NCI-H187 treated with DMSO at 0.1 percent for 48 hours (cell line): Measurements from ENCODE around the gene PM20D1.

Source experiments
- DNase-seq: peaks from one replicate; lab custom pipeline; 2025; lab: John Stamatoyannopoulos, UW

PM20D1 gene

DNA sequence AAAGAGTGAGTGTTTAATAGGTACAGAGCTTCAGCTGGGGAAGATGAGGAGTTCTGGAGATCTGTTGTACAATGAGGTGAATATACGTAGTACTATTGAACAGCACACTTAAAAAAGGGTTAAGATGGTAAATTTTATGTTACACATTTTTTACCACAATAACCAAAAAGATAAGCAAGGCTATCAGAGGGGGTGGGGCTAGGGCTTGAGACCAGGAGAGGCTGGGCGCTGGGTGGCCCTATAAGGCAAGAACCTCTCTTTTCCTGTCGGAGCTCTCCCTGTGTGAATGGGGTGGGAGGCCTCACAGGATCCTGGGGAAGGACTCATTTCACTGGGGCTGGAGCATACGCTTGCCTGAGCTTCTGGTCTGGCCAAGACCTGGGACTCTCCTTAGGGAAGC, 45.9 kb downstream of the PM20D1 start:
- no peak for DNase-seq

- DNase-seq = no peak
Measured at GRCh38 chr1:205802060-205802459, 47.9 kb downstream of the PM20D1 start.

- DNase-seq = no peak
Measured at GRCh38 chr1:205800981-205801703, 48.8 kb downstream of the PM20D1 start.

DNA sequence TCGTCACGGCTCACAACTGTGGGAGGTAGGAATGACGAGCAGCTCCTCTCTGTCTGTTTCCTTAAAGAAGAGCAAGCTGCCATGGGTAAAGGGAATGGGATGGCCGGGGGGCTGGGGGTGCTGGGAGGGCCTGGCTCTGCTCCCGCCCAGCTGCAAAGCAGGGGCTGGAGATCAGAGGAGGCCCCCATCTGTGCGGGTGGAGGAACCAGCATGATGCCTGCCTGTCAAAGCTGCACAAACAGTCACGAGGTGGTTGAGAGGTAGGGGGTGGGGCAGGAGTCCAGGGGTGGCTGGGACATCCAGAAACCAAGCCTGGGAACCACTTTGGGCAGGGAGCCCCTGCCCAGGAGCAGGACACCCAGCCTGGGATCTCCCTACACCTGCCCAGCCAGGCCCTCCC, 49.5 kb downstream of the PM20D1 start:
- no peak for DNase-seq

- no peak for DNase-seq
Measured at GRCh38 chr1:205798577-205798976, 51.4 kb downstream of the PM20D1 start.

DNA sequence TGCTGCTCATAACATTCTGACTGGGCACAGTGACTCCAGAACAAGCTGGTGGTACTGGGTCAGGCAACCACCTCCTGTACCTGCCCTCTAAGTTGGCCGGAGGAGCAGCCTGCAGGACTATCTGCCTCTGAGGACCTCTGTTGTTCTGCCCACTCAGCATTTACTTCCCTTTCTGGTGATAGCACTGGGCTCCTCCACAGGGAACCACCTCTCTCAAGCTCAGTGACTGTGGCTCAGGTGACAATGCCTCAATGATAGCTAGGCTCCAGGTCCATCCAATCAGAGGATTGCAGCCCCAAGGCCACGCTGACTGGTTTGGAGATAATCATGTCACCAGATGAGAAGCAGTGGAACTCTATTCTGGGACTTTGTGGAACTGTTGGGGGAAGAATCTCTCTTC, 52.8 kb downstream of the PM20D1 start:
- DNase-seq = no peak

DNA sequence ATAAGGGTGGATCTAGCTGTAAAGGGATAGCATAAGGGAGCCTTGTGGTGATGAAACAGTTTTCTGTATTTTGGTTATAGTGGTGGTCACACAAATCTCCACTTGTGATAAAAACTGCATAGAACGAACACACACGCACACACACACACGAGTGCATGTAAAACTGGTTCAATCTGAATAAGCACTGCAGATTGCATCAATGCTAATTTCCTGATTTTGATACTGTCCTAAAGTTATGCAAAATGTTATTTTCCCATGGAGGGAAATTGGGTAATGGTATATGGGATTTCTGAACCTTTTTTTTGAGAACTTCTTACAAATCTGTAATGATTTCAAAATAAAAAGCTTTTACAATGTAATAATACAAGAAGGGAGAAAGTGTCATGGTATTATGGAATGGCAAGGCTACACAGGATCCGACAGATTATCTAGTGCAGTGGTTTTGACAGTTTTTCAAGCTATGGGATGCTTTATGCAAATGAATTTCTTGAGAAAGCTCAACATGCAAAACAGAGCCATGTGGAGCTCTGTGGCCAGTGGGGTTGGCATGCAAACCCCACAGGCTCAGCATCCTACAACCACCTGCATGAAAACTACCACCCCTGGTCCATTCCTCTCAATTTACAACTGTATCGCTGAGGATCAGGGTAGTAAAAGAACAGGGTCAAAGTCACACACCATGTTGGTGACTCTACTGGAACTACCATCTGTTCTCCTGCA, 55.8 kb downstream of the PM20D1 start:
- DNase-seq = no peak

DNA sequence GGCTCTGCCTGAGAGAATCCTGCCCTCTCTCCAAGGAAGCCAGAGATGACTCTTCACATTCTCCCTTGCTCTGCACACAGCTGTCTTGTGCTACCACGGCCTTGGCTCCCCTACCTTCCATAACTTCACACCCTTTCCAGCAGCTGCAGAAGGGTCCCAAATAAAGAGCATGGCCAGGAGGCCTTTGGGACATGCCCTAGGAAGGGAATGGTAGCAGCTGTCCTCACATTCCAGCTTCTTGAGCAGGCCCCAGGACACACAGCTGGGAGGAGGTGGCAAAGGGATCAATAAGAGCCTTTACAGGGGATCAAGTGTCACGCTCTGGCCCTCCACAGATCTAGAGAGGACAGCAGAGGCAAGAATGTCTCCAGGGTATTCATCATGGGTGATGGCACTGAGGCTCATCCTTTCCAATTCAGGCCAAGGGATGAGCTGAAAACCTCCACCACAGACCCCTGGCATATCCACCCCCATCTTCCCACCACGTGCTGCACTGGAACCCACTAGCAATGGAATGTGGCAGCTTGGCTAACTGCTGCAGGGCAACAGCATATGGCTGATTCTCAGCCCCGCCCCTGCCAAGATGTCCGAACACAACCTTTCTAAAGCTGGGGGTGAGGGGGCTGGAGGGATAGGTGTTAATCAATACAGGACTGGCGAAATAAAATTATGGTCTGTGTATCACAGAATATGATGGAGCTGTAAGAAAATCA, 56.8 kb downstream of the PM20D1 start:
- no peak for DNase-seq

DNA sequence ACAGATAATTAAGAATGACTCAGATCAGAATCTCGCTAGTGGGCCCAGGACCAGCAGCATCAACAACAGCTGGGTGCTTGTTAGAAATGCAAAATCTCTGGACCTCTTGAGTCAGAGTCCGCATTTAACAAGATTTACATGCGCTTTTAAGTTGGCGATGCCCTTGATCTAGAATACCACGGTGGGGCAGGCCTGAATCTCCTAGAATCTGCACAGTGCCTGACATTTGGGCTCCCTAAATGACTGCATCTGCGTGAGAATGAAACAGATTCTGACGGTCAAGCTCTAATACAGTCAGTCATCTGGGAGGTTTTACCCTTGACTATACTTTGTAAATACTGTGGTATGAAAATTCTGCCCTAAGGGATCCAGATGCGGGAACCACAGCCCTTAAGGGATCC, 57.5 kb downstream of the PM20D1 start:
- DNase-seq = no peak

- peak; percentile 34 for DNase-seq
Measured at GRCh38 chr1:205791568-205792180, 58.3 kb downstream of the PM20D1 start.

- DNase-seq = no peak
Measured at GRCh38 chr1:205787287-205787916, 62.5 kb downstream of the PM20D1 start.

DNA sequence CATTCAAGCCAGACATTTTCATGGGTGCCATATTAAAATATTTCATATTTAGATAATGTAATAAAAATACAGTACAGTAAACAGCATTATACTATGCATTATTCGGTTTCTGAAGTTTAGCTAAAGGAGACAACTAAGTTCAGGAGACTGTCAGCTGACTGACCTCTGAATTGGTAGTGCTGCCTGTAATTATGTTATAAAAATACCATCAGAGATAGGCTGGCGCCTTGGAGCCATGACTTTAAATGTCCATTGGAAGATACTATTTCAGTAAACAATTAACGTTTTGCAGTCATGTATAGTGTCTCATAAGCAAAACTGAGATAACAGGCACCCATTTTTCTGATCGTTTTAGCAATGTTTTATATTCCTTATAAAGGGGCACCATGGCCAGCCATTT, 63.3 kb downstream of the PM20D1 start:
- DNase-seq = no peak

- no peak for DNase-seq
Measured at GRCh38 chr1:205785446-205785845, 64.5 kb downstream of the PM20D1 start.

DNA sequence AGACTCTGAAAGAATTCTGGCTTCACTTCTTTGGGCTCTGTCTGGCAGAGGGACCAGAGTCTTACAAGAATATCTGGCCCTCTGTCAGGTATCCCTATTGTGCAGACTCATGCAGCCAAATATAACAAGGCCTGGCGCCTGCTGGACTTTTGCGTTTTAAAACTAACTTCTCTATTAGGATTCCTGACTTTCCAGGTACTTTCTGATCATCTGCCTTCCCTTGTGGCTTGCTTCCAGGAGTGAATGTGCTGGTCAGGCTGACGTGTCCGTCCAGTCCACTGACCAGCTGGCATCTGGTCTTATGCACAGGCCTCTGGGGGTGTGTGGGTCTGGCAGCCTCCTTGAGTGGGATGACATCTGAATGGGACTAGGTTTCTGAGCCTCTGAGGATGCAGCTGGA, 66.0 kb downstream of the PM20D1 start:
- DNase-seq = no peak

GRCh38 chr1:205783433-205783795, 66.5 kb downstream of the PM20D1 start:
- DNase-seq = no peak

DNA sequence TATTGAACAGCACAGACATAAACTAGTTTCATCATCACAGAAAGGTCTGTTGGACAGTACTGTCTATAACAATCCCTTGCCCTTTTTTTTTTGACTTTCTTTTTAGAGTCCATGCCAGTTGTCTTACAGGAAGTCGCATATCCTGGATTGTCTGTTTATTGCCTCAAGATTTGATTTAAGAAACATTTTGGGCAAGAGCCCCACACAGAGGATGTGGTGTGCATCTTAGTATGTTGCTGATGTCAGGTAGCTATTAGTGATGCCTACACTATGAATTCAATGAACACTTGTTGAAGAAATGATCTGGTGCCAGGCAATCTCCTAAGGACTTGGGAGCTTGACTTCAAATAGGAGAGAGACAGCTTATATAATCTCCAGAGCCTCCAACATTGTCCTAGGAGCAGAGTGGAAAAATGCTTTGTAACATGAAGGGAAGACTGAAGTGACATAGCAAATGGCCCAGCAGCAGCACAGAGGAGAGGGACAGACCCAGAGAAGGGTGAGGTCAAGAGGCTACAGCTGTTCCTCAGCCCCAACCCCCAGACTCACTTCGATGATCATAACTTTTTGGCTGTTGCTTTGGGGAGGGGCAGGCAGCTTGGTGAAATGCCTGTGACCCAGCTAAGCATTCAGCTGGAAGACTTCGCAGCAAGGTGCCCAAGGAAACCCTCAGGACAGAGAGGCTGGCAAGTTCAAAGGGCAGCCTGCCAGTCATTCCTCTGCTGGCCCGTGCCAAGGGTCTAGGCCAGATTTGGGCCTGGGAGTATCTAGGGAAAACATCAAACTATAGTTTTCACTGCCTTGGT, 67.1 kb downstream of the PM20D1 start:
- no peak for DNase-seq

GRCh38 chr1:205780335-205780734, 69.6 kb downstream of the PM20D1 start:
- no peak for DNase-seq
